SK-N-SH (cell line): ENCODE measurements around the gene ZNF845. TPM values are rescaled to one million over a fixed set of nuclear protein-coding genes. Genes with fewer than 3 reads are reported as not detected.

Experiments
- CTCF ChIA-PET: fragments of 300-600, 350-600 bp; formaldehyde crosslinking; extraction: SDS; loops from one replicate; lab custom pipeline; 2021; lab: Yijun Ruan, JAX
- POLR2A ChIA-PET: fragments of 350-600 bp; sonication (Branson Sonifier 250); formaldehyde crosslinking; extraction: SDS; loops from one replicate; lab custom pipeline; 2020; ENCODE audit warnings: antibody characterized with exemption, inconsistent platforms; lab: Yijun Ruan, JAX
- DNase-seq: peaks from one replicate; pipeline ENCODE4 v3.0.0; 2012
- H2AFZ ChIP-seq: fragments of 200-600 bp; sonication (generic); 2 replicates; pipeline ENCODE4 v1.8.1; 2016; ENCODE audit warnings: antibody characterized with exemption, mild to moderate bottlenecking, low read depth
- H3F3A ChIP-seq: fragments of 200-600 bp; sonication (generic); replicated peaks from 2 replicates; pipeline ENCODE3; 2016; ENCODE audit warnings: antibody characterized with exemption, mild to moderate bottlenecking; ENCODE audit not compliant: insufficient read depth
- H3K27ac ChIP-seq, 2 experiments: fragments of 200-500 bp in 1 of 2; fragments of 200-600 bp in 1 of 2; sonication (Bioruptor generic) in 1 of 2; sonication (generic), shearing (Covaris generic) in 1 of 2; 2 replicates each; pipeline versions ENCODE4 v1.5.1 to v1.6.1; 2014 to 2016; ENCODE audit warnings: low read depth in 2 of 2, inconsistent platforms in 1 of 2, low read length in 1 of 2, mild to moderate bottlenecking in 1 of 2, mixed read lengths in 1 of 2
- H3K27me3 ChIP-seq: fragments of 200-600 bp; sonication (generic), shearing (Covaris generic); 2 replicates; pipeline ENCODE4 v1.6.1; 2016; ENCODE audit warnings: mixed run types; ENCODE audit not compliant: insufficient read depth
- H3K36me3 ChIP-seq, 2 experiments: fragments of 200-500 bp in 1 of 2; fragments of 200-600 bp in 1 of 2; sonication (Bioruptor generic) in 1 of 2; sonication (generic) in 1 of 2; replicated peaks in 1 of 2; 2 replicates each; pipeline versions ENCODE3 to v1.5.1; 2014 to 2016; ENCODE audit warnings: low read length in 1 of 2, mild to moderate bottlenecking in 1 of 2; ENCODE audit not compliant: insufficient read depth in 2 of 2, control insufficient read depth in 1 of 2
- H3K4me1 ChIP-seq, 2 experiments: fragments of 200-500 bp in 1 of 2; fragments of 200-600 bp in 1 of 2; sonication (Bioruptor generic) in 1 of 2; sonication (generic), shearing (Covaris generic) in 1 of 2; 2 replicates each; pipeline versions ENCODE4 v1.5.1 to v1.6.1; 2014 to 2016; ENCODE audit warnings: low read depth in 1 of 2, low read length in 1 of 2, mixed run types in 1 of 2; ENCODE audit not compliant: insufficient read depth in 2 of 2, control insufficient read depth in 1 of 2
- H3K4me2 ChIP-seq: fragments of 200-600 bp; sonication (generic), shearing (Covaris generic); 2 replicates; pipeline ENCODE4 v1.6.1; 2017; ENCODE audit warnings: mixed run types
- H3K4me3 ChIP-seq, 2 experiments: fragments of 200-500 bp in 1 of 2; fragments of 200-600 bp in 1 of 2; sonication (Bioruptor generic) in 1 of 2; sonication (generic), shearing (Covaris generic) in 1 of 2; 2 replicates each; pipeline versions ENCODE4 v1.5.1 to v1.8.1; 2014 to 2016; ENCODE audit warnings: low read depth in 2 of 2, inconsistent platforms in 1 of 2, low read length in 1 of 2, mild to moderate bottlenecking in 1 of 2, mixed read lengths in 1 of 2, moderate library complexity in 1 of 2
- H3K79me2 ChIP-seq: fragments of 200-600 bp; sonication (generic); 2 replicates; pipeline ENCODE4 v1.8.1; 2017; ENCODE audit warnings: mild to moderate bottlenecking; ENCODE audit not compliant: insufficient read depth
- H3K9ac ChIP-seq: fragments of 200-600 bp; sonication (generic); 2 replicates; pipeline ENCODE4 v1.6.1; 2017; ENCODE audit warnings: mixed run types
- H3K9me2 ChIP-seq: fragments of 200-600 bp; sonication (generic); 2 replicates; pipeline ENCODE4 v1.6.1; 2017; ENCODE audit warnings: mixed run types
- H3K9me3 ChIP-seq: fragments of 200-600 bp; sonication (generic); 2 replicates; pipeline ENCODE4 v1.6.1; 2017; ENCODE audit warnings: mixed run types, mild to moderate bottlenecking, moderate library complexity
- H4K20me1 ChIP-seq: fragments of 200-600 bp; sonication (generic); 2 replicates; pipeline ENCODE4 v1.6.1; 2017; ENCODE audit warnings: mild to moderate bottlenecking, mixed run types; ENCODE audit not compliant: insufficient read depth
- ELF1 ChIP-seq: IDR thresholded peaks from 2 replicates; pipeline ENCODE4 v1.4.0; 2012
- EP300 ChIP-seq, 2 experiments: IDR thresholded peaks; 2 replicates each; pipeline versions ENCODE4 v1.4.0 to v1.6.1; 2012; ENCODE audit warnings: borderline replicate concordance in 1 of 2, low read depth in 1 of 2, low read length in 1 of 2
- EZH2phosphoT487 ChIP-seq: fragments of 200-600 bp; sonication (generic); IDR thresholded peaks from 2 replicates; pipeline ENCODE4 v1.6.1; 2017; ENCODE audit warnings: low read depth, mixed run types, mild to moderate bottlenecking, antibody characterized with exemption, moderate library complexity, borderline replicate concordance
- FOSL2 ChIP-seq: IDR thresholded peaks from 2 replicates; pipeline ENCODE4 v1.4.0; 2012; ENCODE audit warnings: low read depth, mild to moderate bottlenecking, moderate library complexity, borderline replicate concordance
- FOXJ3 ChIP-seq: sonication (generic); formaldehyde crosslinking; IDR thresholded peaks from 2 replicates; pipeline ENCODE4 v1.5.1; 2020; ENCODE audit warnings: mild to moderate bottlenecking, missing genetic modification reagents
- GATA2 ChIP-seq: sonication (generic); formaldehyde crosslinking; IDR thresholded peaks from 2 replicates; pipeline ENCODE4 v1.5.0; 2020; ENCODE audit warnings: mild to moderate bottlenecking, missing genetic modification reagents
- JUND ChIP-seq: IDR thresholded peaks from 2 replicates; pipeline ENCODE4 v1.4.0; 2012
- MEF2A ChIP-seq: IDR thresholded peaks from 2 replicates; pipeline ENCODE4 v1.4.0; 2012; ENCODE audit warnings: low read depth, borderline replicate concordance
- RAD21 ChIP-seq: IDR thresholded peaks from 2 replicates; pipeline ENCODE4 v1.6.1; 2012; ENCODE audit warnings: mild to moderate bottlenecking, low read length
- RCOR1 ChIP-seq: fragments of 150-350 bp; IDR thresholded peaks from 2 replicates; pipeline ENCODE4 v1.6.1; 2017; ENCODE audit warnings: antibody characterized with exemption, low read length
- RXRA ChIP-seq: IDR thresholded peaks from 2 replicates; pipeline ENCODE4 v1.4.0; 2012; ENCODE audit warnings: low read depth, mild to moderate bottlenecking, borderline replicate concordance
- TAF1 ChIP-seq: IDR thresholded peaks from 2 replicates; pipeline ENCODE4 v1.6.1; 2012; ENCODE audit warnings: low read depth, mild to moderate bottlenecking, low read length, moderate library complexity, borderline replicate concordance
- TCF12 ChIP-seq: IDR thresholded peaks from 2 replicates; pipeline ENCODE4 v1.4.0; 2012
- TEAD4 ChIP-seq: IDR thresholded peaks from 2 replicates; pipeline ENCODE4 v1.4.0; 2012; ENCODE audit warnings: mild to moderate bottlenecking, borderline replicate concordance; ENCODE audit not compliant: insufficient read depth
- WGBS: methylation state at CpG from one replicate; pipeline ENCODE4 v1.1.6; 2017; ENCODE audit warnings: low lambda C conversion rate; 5-methylcytosine and 5-hydroxymethylcytosine counted together
- polyA plus RNA-seq, 3 experiments: library from polyadenylated mRNA; depleted of rRNA; stranded (reverse); fragments of >200 nt; gene quantifications; 2 replicates each; pipeline ENCODE4 v1.2.3, GENCODE V29; 2012
- TF ChIP-seq, protein P1 (sequence below): IDR thresholded peaks from 2 replicates; pipeline ENCODE4 v1.4.0; 2012; ENCODE audit warnings: low read depth
- TF ChIP-seq, protein P2 (sequence below): IDR thresholded peaks from 2 replicates; pipeline ENCODE4 v1.6.1; 2012; ENCODE audit warnings: mild to moderate bottlenecking, low read depth, low read length, moderate library complexity
- TF ChIP-seq, protein P3 (sequence below): fragments of 150-350 bp; IDR thresholded peaks from 2 replicates; pipeline ENCODE4 v1.6.1; 2016; ENCODE audit warnings: mild to moderate bottlenecking, low read depth, low read length
- TF ChIP-seq, protein P4 (sequence below): IDR thresholded peaks from 2 replicates; pipeline ENCODE4 v1.4.0; 2012; ENCODE audit warnings: low read depth, borderline replicate concordance
- TF ChIP-seq, protein P5 (sequence below): fragments of 150-350 bp; IDR thresholded peaks from 2 replicates; pipeline ENCODE4 v1.6.1; 2017; ENCODE audit warnings: antibody characterized with exemption, low read length, low read depth, borderline replicate concordance
- TF ChIP-seq, protein P6 (sequence below): fragments of 200-600 bp; sonication (generic); IDR thresholded peaks from 2 replicates; pipeline ENCODE4 v1.6.1; 2017; ENCODE audit warnings: antibody characterized with exemption, mild to moderate bottlenecking, moderate library complexity

Gene ZNF845
- polyA plus RNA-seq, 1 of the 3 experiments (the other 2 are of a cell fraction): 0.77 TPM

DNA sequence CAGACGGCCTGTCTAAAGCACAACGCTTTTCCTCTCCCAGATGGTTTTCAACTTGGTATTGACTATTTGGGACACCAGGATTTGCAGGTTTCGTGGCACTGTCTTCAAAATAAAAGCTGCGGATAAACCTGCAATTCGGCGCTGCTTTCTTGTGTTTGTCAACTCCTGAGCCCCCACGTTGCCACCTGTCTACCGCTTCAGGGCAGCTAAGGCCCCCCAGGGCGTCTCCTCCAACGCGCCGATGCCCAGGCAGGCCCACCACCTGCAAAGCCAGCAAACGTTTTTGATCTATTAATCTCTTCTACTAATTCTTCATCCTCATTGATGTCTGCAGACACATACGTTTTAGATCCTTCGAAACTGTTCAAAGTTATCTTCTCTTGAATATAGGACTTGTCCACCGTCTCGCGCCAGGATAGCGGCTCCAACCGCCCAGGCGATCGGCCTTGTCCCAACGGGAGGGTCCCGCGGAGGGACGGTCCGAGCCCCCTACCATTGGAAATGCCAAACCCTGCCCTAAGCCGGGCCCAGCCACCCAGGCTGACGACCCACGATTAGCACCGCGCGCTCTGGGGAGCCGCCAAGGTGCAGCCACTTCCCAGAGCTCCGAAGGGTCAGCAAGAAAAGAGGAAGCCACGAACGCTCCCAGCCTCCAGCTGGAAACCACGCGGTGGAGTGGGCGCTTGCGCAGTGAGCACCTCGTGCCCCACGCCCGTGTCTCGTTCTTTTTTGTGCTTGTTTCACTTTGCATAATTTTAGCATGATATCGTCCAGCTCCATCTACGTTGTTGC lies 42.6 kb upstream of the ZNF845 start:
- CTCF ChIA-PET: no interaction called here
- Histone ChIP-seq H3K27me3 (no peaks in the 10 kb centered on the region), H2AFZ (no peak overlapping the region), H3K4me1 (no peaks in the 10 kb centered on the region), H3K4me3 (no peak overlapping the region), H3K36me3 (no peaks in the 10 kb centered on the region), H3K9ac (no peak overlapping the region), H3F3A (no peaks in the 10 kb centered on the region), H4K20me1 (no peaks in the 10 kb centered on the region), H3K9me2 (no peaks in the 10 kb centered on the region), H3K9me3 (peaks cover 9% of the 10 kb centered on the region; the same call in 1 of the 2 replicates), H3K79me2 (no peaks in the 10 kb centered on the region), H3K4me2 (no peak overlapping the region), H3K27ac (no peak overlapping the region)
- WGBS: 50% methylated on average over 41 of the region's 47 CpGs
- no peak for DNase-seq
- TF ChIP-seq JUND (no peak), EZH2phosphoT487 (no peak), RCOR1 (no peak), RXRA (no peak), EP300 (IDR thresholded peaks at IDR 0.05; ENCODE audit: borderline replicate concordance in 1 of 2, low read depth in 1 of 2, low read length in 1 of 2) (no peak), ELF1 (no peak), FOXJ3 (CRISPR knock-in tag) (no peak), GATA2 (CRISPR knock-in tag) (no peak), TCF12 (no peak), TAF1 (no peak), TEAD4 (no peak), MEF2A (no peak), FOSL2 (no peak), RAD21 (no peak)
- TF ChIP-seq, protein P1, sequence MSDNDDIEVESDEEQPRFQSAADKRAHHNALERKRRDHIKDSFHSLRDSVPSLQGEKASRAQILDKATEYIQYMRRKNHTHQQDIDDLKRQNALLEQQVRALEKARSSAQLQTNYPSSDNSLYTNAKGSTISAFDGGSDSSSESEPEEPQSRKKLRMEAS: no peak
- TF ChIP-seq, protein P2, sequence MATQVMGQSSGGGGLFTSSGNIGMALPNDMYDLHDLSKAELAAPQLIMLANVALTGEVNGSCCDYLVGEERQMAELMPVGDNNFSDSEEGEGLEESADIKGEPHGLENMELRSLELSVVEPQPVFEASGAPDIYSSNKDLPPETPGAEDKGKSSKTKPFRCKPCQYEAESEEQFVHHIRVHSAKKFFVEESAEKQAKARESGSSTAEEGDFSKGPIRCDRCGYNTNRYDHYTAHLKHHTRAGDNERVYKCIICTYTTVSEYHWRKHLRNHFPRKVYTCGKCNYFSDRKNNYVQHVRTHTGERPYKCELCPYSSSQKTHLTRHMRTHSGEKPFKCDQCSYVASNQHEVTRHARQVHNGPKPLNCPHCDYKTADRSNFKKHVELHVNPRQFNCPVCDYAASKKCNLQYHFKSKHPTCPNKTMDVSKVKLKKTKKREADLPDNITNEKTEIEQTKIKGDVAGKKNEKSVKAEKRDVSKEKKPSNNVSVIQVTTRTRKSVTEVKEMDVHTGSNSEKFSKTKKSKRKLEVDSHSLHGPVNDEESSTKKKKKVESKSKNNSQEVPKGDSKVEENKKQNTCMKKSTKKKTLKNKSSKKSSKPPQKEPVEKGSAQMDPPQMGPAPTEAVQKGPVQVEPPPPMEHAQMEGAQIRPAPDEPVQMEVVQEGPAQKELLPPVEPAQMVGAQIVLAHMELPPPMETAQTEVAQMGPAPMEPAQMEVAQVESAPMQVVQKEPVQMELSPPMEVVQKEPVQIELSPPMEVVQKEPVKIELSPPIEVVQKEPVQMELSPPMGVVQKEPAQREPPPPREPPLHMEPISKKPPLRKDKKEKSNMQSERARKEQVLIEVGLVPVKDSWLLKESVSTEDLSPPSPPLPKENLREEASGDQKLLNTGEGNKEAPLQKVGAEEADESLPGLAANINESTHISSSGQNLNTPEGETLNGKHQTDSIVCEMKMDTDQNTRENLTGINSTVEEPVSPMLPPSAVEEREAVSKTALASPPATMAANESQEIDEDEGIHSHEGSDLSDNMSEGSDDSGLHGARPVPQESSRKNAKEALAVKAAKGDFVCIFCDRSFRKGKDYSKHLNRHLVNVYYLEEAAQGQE: no peak
- TF ChIP-seq, protein P3, sequence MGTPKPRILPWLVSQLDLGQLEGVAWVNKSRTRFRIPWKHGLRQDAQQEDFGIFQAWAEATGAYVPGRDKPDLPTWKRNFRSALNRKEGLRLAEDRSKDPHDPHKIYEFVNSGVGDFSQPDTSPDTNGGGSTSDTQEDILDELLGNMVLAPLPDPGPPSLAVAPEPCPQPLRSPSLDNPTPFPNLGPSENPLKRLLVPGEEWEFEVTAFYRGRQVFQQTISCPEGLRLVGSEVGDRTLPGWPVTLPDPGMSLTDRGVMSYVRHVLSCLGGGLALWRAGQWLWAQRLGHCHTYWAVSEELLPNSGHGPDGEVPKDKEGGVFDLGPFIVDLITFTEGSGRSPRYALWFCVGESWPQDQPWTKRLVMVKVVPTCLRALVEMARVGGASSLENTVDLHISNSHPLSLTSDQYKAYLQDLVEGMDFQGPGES: no peak
- TF ChIP-seq, protein P4, sequence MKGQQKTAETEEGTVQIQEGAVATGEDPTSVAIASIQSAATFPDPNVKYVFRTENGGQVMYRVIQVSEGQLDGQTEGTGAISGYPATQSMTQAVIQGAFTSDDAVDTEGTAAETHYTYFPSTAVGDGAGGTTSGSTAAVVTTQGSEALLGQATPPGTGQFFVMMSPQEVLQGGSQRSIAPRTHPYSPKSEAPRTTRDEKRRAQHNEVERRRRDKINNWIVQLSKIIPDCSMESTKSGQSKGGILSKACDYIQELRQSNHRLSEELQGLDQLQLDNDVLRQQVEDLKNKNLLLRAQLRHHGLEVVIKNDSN: no peak
- TF ChIP-seq, protein P5, sequence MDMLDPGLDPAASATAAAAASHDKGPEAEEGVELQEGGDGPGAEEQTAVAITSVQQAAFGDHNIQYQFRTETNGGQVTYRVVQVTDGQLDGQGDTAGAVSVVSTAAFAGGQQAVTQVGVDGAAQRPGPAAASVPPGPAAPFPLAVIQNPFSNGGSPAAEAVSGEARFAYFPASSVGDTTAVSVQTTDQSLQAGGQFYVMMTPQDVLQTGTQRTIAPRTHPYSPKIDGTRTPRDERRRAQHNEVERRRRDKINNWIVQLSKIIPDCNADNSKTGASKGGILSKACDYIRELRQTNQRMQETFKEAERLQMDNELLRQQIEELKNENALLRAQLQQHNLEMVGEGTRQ: no peak
- TF ChIP-seq, protein P6, sequence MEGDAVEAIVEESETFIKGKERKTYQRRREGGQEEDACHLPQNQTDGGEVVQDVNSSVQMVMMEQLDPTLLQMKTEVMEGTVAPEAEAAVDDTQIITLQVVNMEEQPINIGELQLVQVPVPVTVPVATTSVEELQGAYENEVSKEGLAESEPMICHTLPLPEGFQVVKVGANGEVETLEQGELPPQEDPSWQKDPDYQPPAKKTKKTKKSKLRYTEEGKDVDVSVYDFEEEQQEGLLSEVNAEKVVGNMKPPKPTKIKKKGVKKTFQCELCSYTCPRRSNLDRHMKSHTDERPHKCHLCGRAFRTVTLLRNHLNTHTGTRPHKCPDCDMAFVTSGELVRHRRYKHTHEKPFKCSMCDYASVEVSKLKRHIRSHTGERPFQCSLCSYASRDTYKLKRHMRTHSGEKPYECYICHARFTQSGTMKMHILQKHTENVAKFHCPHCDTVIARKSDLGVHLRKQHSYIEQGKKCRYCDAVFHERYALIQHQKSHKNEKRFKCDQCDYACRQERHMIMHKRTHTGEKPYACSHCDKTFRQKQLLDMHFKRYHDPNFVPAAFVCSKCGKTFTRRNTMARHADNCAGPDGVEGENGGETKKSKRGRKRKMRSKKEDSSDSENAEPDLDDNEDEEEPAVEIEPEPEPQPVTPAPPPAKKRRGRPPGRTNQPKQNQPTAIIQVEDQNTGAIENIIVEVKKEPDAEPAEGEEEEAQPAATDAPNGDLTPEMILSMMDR: no peak
- POLR2A ChIA-PET: no interaction called here
